C4-2B (cell line): ENCODE data around the gene MRPL14.

Experiments
- CTCF ChIP-seq: fragments of 450-650 bp; conservative IDR thresholded peaks from 2 replicates; pipeline ENCODE4 v1.5.1; 2017; ENCODE audit warnings: mild to moderate bottlenecking
- ZFX ChIP-seq: fragments of 450-650 bp; IDR thresholded peaks from 2 replicates; pipeline ENCODE4 v1.6.1; 2017

- TF ChIP-seq CTCF (no peak), ZFX (no peak)
These were observed 36.8 kb downstream of the MRPL14 start for GRCh38 chr6:44090465-44090864.
